Body of pancreas (tissue), 4 donors: ENCODE measurements around the gene TET2.

ENCODE experiments used
- CTCF ChIP-seq, 7 experiments: fragments of 450-650 bp in 4 of 7; fragments of 200-600 bp in 3 of 7; sonication (generic) in 3 of 7; IDR thresholded peaks; one replicate each; pipeline ENCODE4 v1.5.1; 2016 to 2019; ENCODE audit warnings: antibody characterized with exemption in 7 of 7
- POLR2A ChIP-seq, 3 donors: fragments of 450-650 bp; IDR thresholded peaks; one replicate each; pipeline ENCODE4 v1.6.1; 2016; ENCODE audit warnings: antibody characterized with exemption in 3 of 3, mild to moderate bottlenecking in 2 of 3

- no peak for TF ChIP-seq CTCF (IDR thresholded peaks at IDR 0.05)
- no peak for TF ChIP-seq POLR2A (IDR thresholded peaks at IDR 0.05)
Observed at GRCh38 chr4:105147016-105147552, 408 bp downstream of the TET2 start.
